ENCODE measurements around the gene BLTP2. TPM values are rescaled to one million over a fixed set of nuclear protein-coding genes. Genes with fewer than 3 reads are reported as not detected.

The BLTP2 gene
- total and polyA plus RNA-seq, 10 of the 15 experiments (the other 5 are each of a cell fraction or from before 2014, with no cell fraction given): 14.2 to 151 (median 78.1) TPM

DNA sequence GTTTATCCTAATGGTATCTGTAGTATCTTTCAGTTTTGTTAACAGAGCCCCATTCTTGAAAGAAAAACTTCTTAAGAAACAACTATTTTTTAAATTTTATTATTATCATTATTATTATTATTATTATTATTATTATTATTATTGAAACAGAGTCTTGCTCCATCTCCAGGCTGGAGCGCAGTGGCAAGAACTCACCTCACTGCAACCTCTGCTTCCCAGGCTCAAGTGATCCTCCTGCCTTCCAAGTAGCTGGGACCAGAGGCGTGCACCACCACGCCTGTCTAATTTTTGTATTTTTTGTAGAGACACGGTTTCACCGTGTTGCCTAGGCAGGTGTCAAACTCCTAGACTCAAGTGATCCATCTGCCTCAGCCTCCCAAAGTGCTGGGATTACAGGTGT is 40.4 kb upstream of the BLTP2 start:
- in situ Hi-C loops (cut with MboI): no loop called here
- intact Hi-C loops (cut with micrococcal nuclease; ENCODE audit: unreplicated experiment): no loop called here
- H4K20me1 ChIP-seq (ENCODE audit: control insufficient read depth, insufficient read depth): no peaks in the 10 kb centered on the region; the same call in 1 of the 2 replicates
- H3K9me3 ChIP-seq (replicated peaks; ENCODE audit: control insufficient read depth, insufficient read depth, low read length): no peaks in the 10 kb centered on the region
- DNase-seq (ENCODE audit: low read depth, low spot score): no peak
- H3K4me2 ChIP-seq (ENCODE audit: control insufficient read depth, insufficient read depth): no peak overlapping the region
- SMC1A ChIA-PET (ENCODE audit: uncharacterized antibody, unreplicated experiment): no interaction called here
- H3K27me3 ChIP-seq (replicated peaks in 1 of 2; ENCODE audit: control insufficient read depth in 2 of 2, insufficient read depth in 2 of 2, low read length in 1 of 2): no peaks in the 10 kb centered on the region
- CTCF ChIA-PET: no interaction called here
- no peak overlapping the region for H3K4me3 ChIP-seq
- H3K4me1 ChIP-seq (ENCODE audit: control insufficient read depth, insufficient read depth, low read length): no peaks in the 10 kb centered on the region
- TF ChIP-seq POU2F2 (IDR thresholded peaks at IDR 0.05; ENCODE audit: borderline replicate concordance, low read depth, low read length) (no peak), CBX5 (IDR thresholded peaks at IDR 0.05; ENCODE audit: low read depth) (no peak), NBN (IDR thresholded peaks at IDR 0.05) (no peak), RCOR1 (conservative IDR thresholded peaks at IDR 0.05; ENCODE audit: low read depth, low read length) (no peak), FOS (IDR thresholded peaks at IDR 0.05; ENCODE audit: borderline replicate concordance, extremely low read depth, insufficient read length) (no peak), HDGF (IDR thresholded peaks at IDR 0.05) (no peak), JUND (IDR thresholded peaks at IDR 0.05; ENCODE audit: low read depth, low read length) (no peak), POLR2AphosphoS5 (IDR thresholded peaks at IDR 0.05; ENCODE audit: low read length) (no peak), NFIC (IDR thresholded peaks at IDR 0.05; ENCODE audit: low read depth, low read length) (no peak), MYB (IDR thresholded peaks at IDR 0.05; ENCODE audit: borderline replicate concordance, low read depth, low read length) (no peak), ESRRA (IDR thresholded peaks at IDR 0.05; ENCODE audit: low read length) (no peak), SPI1 (IDR thresholded peaks at IDR 0.05; ENCODE audit: borderline replicate concordance, insufficient read depth, low read depth, low read length) (no peak), MEF2A (IDR thresholded peaks at IDR 0.05; ENCODE audit: insufficient read depth, low read depth, low read length) (no peak), PML (IDR thresholded peaks at IDR 0.05; ENCODE audit: low read length) (no peak), CREM (IDR thresholded peaks at IDR 0.05; ENCODE audit: low read depth) (no peak)
- TF ChIP-seq, protein P1, sequence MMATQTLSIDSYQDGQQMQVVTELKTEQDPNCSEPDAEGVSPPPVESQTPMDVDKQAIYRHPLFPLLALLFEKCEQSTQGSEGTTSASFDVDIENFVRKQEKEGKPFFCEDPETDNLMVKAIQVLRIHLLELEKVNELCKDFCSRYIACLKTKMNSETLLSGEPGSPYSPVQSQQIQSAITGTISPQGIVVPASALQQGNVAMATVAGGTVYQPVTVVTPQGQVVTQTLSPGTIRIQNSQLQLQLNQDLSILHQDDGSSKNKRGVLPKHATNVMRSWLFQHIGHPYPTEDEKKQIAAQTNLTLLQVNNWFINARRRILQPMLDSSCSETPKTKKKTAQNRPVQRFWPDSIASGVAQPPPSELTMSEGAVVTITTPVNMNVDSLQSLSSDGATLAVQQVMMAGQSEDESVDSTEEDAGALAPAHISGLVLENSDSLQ (IDR thresholded peaks at IDR 0.05): no peak
- TF ChIP-seq, protein P2, sequence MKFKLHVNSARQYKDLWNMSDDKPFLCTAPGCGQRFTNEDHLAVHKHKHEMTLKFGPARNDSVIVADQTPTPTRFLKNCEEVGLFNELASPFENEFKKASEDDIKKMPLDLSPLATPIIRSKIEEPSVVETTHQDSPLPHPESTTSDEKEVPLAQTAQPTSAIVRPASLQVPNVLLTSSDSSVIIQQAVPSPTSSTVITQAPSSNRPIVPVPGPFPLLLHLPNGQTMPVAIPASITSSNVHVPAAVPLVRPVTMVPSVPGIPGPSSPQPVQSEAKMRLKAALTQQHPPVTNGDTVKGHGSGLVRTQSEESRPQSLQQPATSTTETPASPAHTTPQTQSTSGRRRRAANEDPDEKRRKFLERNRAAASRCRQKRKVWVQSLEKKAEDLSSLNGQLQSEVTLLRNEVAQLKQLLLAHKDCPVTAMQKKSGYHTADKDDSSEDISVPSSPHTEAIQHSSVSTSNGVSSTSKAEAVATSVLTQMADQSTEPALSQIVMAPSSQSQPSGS (IDR thresholded peaks at IDR 0.05; ENCODE audit: low read length): no peak
- RAD21 ChIA-PET (ENCODE audit: unreplicated experiment): no interaction called here
- ATAC-seq: no peak
- peaks cover 35 to 64% of the 10 kb centered on the region in 2 experiments for H3K36me3 ChIP-seq (ENCODE audit: control insufficient read depth in 2 of 2, insufficient read depth in 2 of 2, low read length in 1 of 2)
- H2AFZ ChIP-seq (ENCODE audit: control insufficient read depth, low read depth, low read length): no peak overlapping the region
- no TSS peak for BruUV-seq (replicated peaks)
- no peak overlapping the region for H3K9ac ChIP-seq (ENCODE audit: control insufficient read depth, insufficient read depth, low read length)
- POLR2A ChIA-PET: no interaction called here
- 93% methylated on average over 5 of the region's 5 CpGs for WGBS (ENCODE audit: insufficient coverage, insufficient replicate concordance, low lambda C conversion rate, missing lambda C conversion rate)
- no peak for FAIRE-seq
- no peak overlapping the region for H3K27ac ChIP-seq (ENCODE audit: control insufficient read depth, insufficient read depth)
- H3K79me2 ChIP-seq (ENCODE audit: control insufficient read depth, insufficient read depth, low read length): no peaks in the 10 kb centered on the region
